A549 treated with CORT108297 at 1 μM for 4 hours (cell line): ENCODE results near the gene C14orf180. TPM values are rescaled to one million over a fixed set of nuclear protein-coding genes. Genes with fewer than 3 reads are reported as not detected.

Experiments used
- total RNA-seq: library from RNA; stranded (reverse); fragments of 200-300 nt; extraction: Qiagen RNA extraction; gene quantifications from 5 replicates; pipeline ENCODE4 v1.2.3, GENCODE V29; 2022

C14orf180 gene
- not detected in 5 replicates for total RNA-seq

GRCh38 chr14:104579507-104579906 lies at the start of gene C14orf180:
Gene C14orf180, plus strand, starts transcription at chr14:104579764. Its CDS starts 6,667 bp downstream, at chr14:104586431.

GRCh38 chr14:104604458-104605449 lies 25.2 kb downstream of the C14orf180 start, which contains the start of gene TMEM179:
Gene TMEM179, minus strand, starts transcription at chr14:104604772. Its CDS starts 31 bp downstream, at chr14:104604741.

Other genes with a start within 250 kb of the C14orf180 start
- 0.21 to 0.32 TPM (median 0.28 TPM) in 5 replicates for gene TMEM179, start 25.0 kb downstream of the C14orf180 start, total RNA-seq
- 85.3 to 150 TPM (median 145 TPM) in 5 replicates for gene INF2, start 109.9 kb downstream of the C14orf180 start, total RNA-seq
- 5.6 to 8.9 TPM (median 6.6 TPM) in 5 replicates for gene ADSS1, start 144.5 kb downstream of the C14orf180 start, total RNA-seq
- gene SIVA1, start 173.4 kb downstream of the C14orf180 start, total RNA-seq: 120 to 223 TPM (median 214 TPM) in 5 replicates
- gene AKT1, start 216.0 kb downstream of the C14orf180 start, total RNA-seq: 84.8 to 115 TPM (median 110 TPM) in 5 replicates
- 2.3 to 4.0 TPM (median 3.5 TPM) in 5 replicates for gene ZBTB42, start 221.3 kb downstream of the C14orf180 start, total RNA-seq